ENCODE measurements around the gene VTI1A.

Gene VTI1A

GRCh38 chr10:112738606-112739591, 291.9 kb downstream of the VTI1A start:
- H3K9me2 ChIP-seq (replicated peaks; ENCODE audit: low read depth, low read length): no peaks in the 10 kb centered on the region
- H3F3A ChIP-seq (ENCODE audit: low read depth): no peaks in the 10 kb centered on the region
- no peaks in the 10 kb centered on the region for H4K20me1 ChIP-seq (ENCODE audit: insufficient read depth, low read length, poor library complexity, severe bottlenecking)
- no peaks in the 10 kb centered on the region for H3K27me3 ChIP-seq (ENCODE audit: insufficient read depth, low read length, poor library complexity, severe bottlenecking)
- H3K9me3 ChIP-seq (ENCODE audit: insufficient read depth, low read depth, low read length): no peaks in the 10 kb centered on the region
- H3K4me1 ChIP-seq (ENCODE audit: insufficient read depth, low read length, poor library complexity, severe bottlenecking): peaks cover 2% of the 10 kb centered on the region
- H3K79me2 ChIP-seq (ENCODE audit: insufficient read depth, low read length): no peaks in the 10 kb centered on the region
- H3K36me3 ChIP-seq (ENCODE audit: insufficient read depth, low read length): no peaks in the 10 kb centered on the region
- no peak overlapping the region for H3K9ac ChIP-seq (ENCODE audit: low read depth, low read length, poor library complexity, severe bottlenecking)
- H3K4me3 ChIP-seq (ENCODE audit: low read length, poor library complexity, severe bottlenecking): no peak overlapping the region
- no peak for TF ChIP-seq CTCF (conservative IDR thresholded peaks at IDR 0.05; ENCODE audit: low read length)
- no peak for TF ChIP-seq EZH2phosphoT487 (IDR thresholded peaks at IDR 0.05; ENCODE audit: borderline replicate concordance)
- H2AFZ ChIP-seq (ENCODE audit: low read length): no peak overlapping the region
- no peak overlapping the region for H3K4me2 ChIP-seq (ENCODE audit: low read depth, low read length, poor library complexity, severe bottlenecking)

GRCh38 chr10:112739592-112740353, 292.8 kb downstream of the VTI1A start:
- no peaks in the 10 kb centered on the region for H4K20me1 ChIP-seq (ENCODE audit: insufficient read depth, low read length, poor library complexity, severe bottlenecking)

More at GRCh38 chr10:112739592-112740353, 292.8 kb downstream of the VTI1A start:
- no peaks in the 10 kb centered on the region for H3K9me2 ChIP-seq (replicated peaks; ENCODE audit: low read depth, low read length)
- TF ChIP-seq CTCF (conservative IDR thresholded peaks at IDR 0.05; ENCODE audit: low read length) (no peak), EZH2phosphoT487 (IDR thresholded peaks at IDR 0.05; ENCODE audit: borderline replicate concordance) (no peak)
- no peaks in the 10 kb centered on the region for H3K79me2 ChIP-seq (ENCODE audit: insufficient read depth, low read length)
- peaks cover 2% of the 10 kb centered on the region for H3K4me1 ChIP-seq (ENCODE audit: insufficient read depth, low read length, poor library complexity, severe bottlenecking)
- H3K36me3 ChIP-seq (ENCODE audit: insufficient read depth, low read length): no peaks in the 10 kb centered on the region
- no peaks in the 10 kb centered on the region for H3K27me3 ChIP-seq (ENCODE audit: insufficient read depth, low read length, poor library complexity, severe bottlenecking)
- H3K9ac ChIP-seq (ENCODE audit: low read depth, low read length, poor library complexity, severe bottlenecking): no peak overlapping the region
- H3K4me2 ChIP-seq (ENCODE audit: low read depth, low read length, poor library complexity, severe bottlenecking): no peak overlapping the region
- H3K9me3 ChIP-seq (ENCODE audit: insufficient read depth, low read depth, low read length): no peaks in the 10 kb centered on the region
- H2AFZ ChIP-seq (ENCODE audit: low read length): no peak overlapping the region
- H3F3A ChIP-seq (ENCODE audit: low read depth): no peaks in the 10 kb centered on the region
- no peak overlapping the region for H3K4me3 ChIP-seq (ENCODE audit: low read length, poor library complexity, severe bottlenecking)

Data from Loucy (cell line).